SK-N-SH treated with all-trans-retinoic acid at 6 μM for 48 hours (cell line): ENCODE measurements around the gene VAV3.

ENCODE experiments used
- ARNTL ChIP-seq: fragments of 450-650 bp; formaldehyde crosslinking; IDR thresholded peaks from 2 replicates; pipeline ENCODE4 v1.5.0; 2020; ENCODE audit warnings: low read depth, mild to moderate bottlenecking, moderate library complexity, borderline replicate concordance
- BACH2 ChIP-seq: fragments of 250-450 bp; sonication (Bioruptor Pico); IDR thresholded peaks from 2 replicates; pipeline ENCODE4 v1.9.0; 2021; ENCODE audit warnings: mild to moderate bottlenecking, borderline replicate concordance
- ESRRG ChIP-seq: fragments of 250-450 bp; sonication (Bioruptor Pico); IDR thresholded peaks from 2 replicates; pipeline ENCODE4 v1.6.1; 2021; ENCODE audit warnings: mild to moderate bottlenecking
- SNAI2 ChIP-seq: fragments of 250-450 bp; sonication (Bioruptor Pico); IDR thresholded peaks from 2 replicates; pipeline ENCODE4 v1.5.0; 2020; ENCODE audit warnings: mild to moderate bottlenecking, moderate library complexity
- TCF4 ChIP-seq: fragments of 250-450 bp; sonication (Bioruptor Pico); IDR thresholded peaks from 2 replicates; pipeline ENCODE4 v1.8.0; 2021; ENCODE audit warnings: mild to moderate bottlenecking, moderate library complexity, borderline replicate concordance
- ZFP3 ChIP-seq: fragments of 250-450 bp; sonication (Bioruptor Pico); IDR thresholded peaks from 2 replicates; pipeline ENCODE4 v1.5.0; 2020; ENCODE audit warnings: mild to moderate bottlenecking, moderate library complexity
- TF ChIP-seq, protein P1 (sequence below): fragments of 250-450 bp; sonication (Bioruptor Pico); IDR thresholded peaks from 2 replicates; pipeline ENCODE4 v1.5.1; 2021; ENCODE audit warnings: mild to moderate bottlenecking, moderate library complexity
- TF ChIP-seq, protein P2 (sequence below): fragments of 250-450 bp; sonication (Bioruptor Pico); IDR thresholded peaks from 2 replicates; pipeline ENCODE4 v1.8.0; 2021; ENCODE audit warnings: low read depth, mild to moderate bottlenecking, moderate library complexity, borderline replicate concordance
- TF ChIP-seq, protein P3 (sequence below): fragments of 250-450 bp; sonication (Bioruptor Pico); IDR thresholded peaks from 2 replicates; pipeline ENCODE4 v1.5.1; 2020; ENCODE audit warnings: low read depth, mild to moderate bottlenecking, moderate library complexity
- TF ChIP-seq, protein P4 (sequence below): fragments of 250-450 bp; sonication (Bioruptor Pico); IDR thresholded peaks from 2 replicates; pipeline ENCODE4 v1.8.0; 2020; ENCODE audit warnings: mild to moderate bottlenecking, moderate library complexity, borderline replicate concordance

DNA sequence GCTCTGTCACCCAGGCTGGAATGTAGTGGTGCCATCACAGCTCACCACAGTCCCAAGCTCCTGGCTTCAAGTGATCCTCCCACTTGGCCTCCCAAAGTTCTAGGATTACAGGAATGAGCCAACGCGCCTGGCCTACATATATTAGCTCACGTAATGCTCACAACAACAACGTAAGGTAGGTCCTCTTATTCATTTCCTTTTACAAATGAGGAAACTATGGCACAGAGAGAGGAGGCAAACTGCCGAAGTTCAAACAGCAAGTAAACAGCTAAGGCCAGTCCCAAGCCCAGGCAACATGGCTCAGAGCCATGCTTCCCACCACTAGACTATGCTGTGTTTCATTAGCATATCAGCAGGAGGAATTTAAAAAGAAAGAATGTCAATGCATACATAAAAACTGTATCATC, 284.4 kb downstream of the VAV3 start:
- TF ChIP-seq SNAI2 (CRISPR knock-in tag) = no peak
- TF ChIP-seq, protein P1, sequence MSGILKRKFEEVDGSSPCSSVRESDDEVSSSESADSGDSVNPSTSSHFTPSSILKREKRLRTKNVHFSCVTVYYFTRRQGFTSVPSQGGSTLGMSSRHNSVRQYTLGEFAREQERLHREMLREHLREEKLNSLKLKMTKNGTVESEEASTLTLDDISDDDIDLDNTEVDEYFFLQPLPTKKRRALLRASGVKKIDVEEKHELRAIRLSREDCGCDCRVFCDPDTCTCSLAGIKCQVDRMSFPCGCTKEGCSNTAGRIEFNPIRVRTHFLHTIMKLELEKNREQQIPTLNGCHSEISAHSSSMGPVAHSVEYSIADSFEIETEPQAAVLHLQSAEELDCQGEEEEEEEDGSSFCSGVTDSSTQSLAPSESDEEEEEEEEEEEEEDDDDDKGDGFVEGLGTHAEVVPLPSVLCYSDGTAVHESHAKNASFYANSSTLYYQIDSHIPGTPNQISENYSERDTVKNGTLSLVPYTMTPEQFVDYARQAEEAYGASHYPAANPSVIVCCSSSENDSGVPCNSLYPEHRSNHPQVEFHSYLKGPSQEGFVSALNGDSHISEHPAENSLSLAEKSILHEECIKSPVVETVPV (CRISPR knock-in tag) = no peak
- TF ChIP-seq, protein P2, sequence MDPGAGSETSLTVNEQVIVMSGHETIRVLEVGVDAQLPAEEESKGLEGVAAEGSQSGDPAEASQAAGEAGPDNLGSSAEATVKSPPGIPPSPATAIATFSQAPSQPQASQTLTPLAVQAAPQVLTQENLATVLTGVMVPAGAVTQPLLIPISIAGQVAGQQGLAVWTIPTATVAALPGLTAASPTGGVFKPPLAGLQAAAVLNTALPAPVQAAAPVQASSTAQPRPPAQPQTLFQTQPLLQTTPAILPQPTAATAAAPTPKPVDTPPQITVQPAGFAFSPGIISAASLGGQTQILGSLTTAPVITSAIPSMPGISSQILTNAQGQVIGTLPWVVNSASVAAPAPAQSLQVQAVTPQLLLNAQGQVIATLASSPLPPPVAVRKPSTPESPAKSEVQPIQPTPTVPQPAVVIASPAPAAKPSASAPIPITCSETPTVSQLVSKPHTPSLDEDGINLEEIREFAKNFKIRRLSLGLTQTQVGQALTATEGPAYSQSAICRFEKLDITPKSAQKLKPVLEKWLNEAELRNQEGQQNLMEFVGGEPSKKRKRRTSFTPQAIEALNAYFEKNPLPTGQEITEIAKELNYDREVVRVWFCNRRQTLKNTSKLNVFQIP (CRISPR knock-in tag) = no peak
- TF ChIP-seq, protein P3, sequence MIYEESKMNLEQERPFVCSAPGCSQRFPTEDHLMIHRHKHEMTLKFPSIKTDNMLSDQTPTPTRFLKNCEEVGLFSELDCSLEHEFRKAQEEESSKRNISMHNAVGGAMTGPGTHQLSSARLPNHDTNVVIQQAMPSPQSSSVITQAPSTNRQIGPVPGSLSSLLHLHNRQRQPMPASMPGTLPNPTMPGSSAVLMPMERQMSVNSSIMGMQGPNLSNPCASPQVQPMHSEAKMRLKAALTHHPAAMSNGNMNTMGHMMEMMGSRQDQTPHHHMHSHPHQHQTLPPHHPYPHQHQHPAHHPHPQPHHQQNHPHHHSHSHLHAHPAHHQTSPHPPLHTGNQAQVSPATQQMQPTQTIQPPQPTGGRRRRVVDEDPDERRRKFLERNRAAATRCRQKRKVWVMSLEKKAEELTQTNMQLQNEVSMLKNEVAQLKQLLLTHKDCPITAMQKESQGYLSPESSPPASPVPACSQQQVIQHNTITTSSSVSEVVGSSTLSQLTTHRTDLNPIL (CRISPR knock-in tag) = no peak
- TF ChIP-seq TCF4 (CRISPR knock-in tag) = no peak
- TF ChIP-seq ARNTL = no peak
- TF ChIP-seq, protein P4, sequence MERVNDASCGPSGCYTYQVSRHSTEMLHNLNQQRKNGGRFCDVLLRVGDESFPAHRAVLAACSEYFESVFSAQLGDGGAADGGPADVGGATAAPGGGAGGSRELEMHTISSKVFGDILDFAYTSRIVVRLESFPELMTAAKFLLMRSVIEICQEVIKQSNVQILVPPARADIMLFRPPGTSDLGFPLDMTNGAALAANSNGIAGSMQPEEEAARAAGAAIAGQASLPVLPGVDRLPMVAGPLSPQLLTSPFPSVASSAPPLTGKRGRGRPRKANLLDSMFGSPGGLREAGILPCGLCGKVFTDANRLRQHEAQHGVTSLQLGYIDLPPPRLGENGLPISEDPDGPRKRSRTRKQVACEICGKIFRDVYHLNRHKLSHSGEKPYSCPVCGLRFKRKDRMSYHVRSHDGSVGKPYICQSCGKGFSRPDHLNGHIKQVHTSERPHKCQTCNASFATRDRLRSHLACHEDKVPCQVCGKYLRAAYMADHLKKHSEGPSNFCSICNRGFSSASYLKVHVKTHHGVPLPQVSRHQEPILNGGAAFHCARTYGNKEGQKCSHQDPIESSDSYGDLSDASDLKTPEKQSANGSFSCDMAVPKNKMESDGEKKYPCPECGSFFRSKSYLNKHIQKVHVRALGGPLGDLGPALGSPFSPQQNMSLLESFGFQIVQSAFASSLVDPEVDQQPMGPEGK (CRISPR knock-in tag) = no peak
- TF ChIP-seq ESRRG (CRISPR knock-in tag) = no peak
- no peak for TF ChIP-seq ZFP3 (CRISPR knock-in tag)
- no peak for TF ChIP-seq BACH2 (CRISPR knock-in tag)
